Lung (tissue), 12 donors: ENCODE measurements around the gene TENM3. TPM values are rescaled to one million over a fixed set of nuclear protein-coding genes. Genes with fewer than 3 reads are reported as not detected.
"Not testable (repeated sequence)": the region's sequence is repeated elsewhere in the genome, so short reads cannot be mapped to it uniquely, and the experiment has no call there.

Source experiments
- ATAC-seq: fragments of 200-7000 bp; cut with Tn5 transposase; one replicate; pipeline ENCODE4 v1.9.1; 2020; ENCODE audit warnings: moderate number of reproducible peaks; ENCODE audit not compliant: insufficient read depth, low FRiP score
- DNase-seq, 3 donors: peaks; one replicate each; pipeline ENCODE4 v3.0.0-alpha.2; 2013 to 2017
- H3K27ac ChIP-seq, 2 donors: one replicate each; pipeline ENCODE4 v1.5.1; 2013; ENCODE audit warnings: mild to moderate bottlenecking in 2 of 2, moderate library complexity in 2 of 2, control low read depth in 1 of 2, inconsistent platforms in 1 of 2, low read depth in 1 of 2, low read length in 1 of 2
- H3K27me3 ChIP-seq, 3 donors: one replicate each; pipeline ENCODE4 v1.5.1; 2013; ENCODE audit warnings: low read length in 2 of 3; ENCODE audit not compliant: control insufficient read depth in 3 of 3, insufficient read depth in 3 of 3
- H3K36me3 ChIP-seq, 4 donors: one replicate each; pipeline ENCODE4 v1.5.1; 2013; ENCODE audit warnings: low read length in 4 of 4, mild to moderate bottlenecking in 1 of 4, moderate library complexity in 1 of 4; ENCODE audit not compliant: control insufficient read depth in 4 of 4, insufficient read depth in 4 of 4
- H3K4me1 ChIP-seq, 5 donors: one replicate each; pipeline ENCODE4 v1.5.1; 2013; ENCODE audit warnings: low read length in 5 of 5, mild to moderate bottlenecking in 2 of 5, moderate library complexity in 1 of 5; ENCODE audit not compliant: control insufficient read depth in 5 of 5, insufficient read depth in 5 of 5
- H3K4me3 ChIP-seq: one replicate; pipeline ENCODE4 v1.5.1; 2013; ENCODE audit warnings: mild to moderate bottlenecking, control low read depth, moderate library complexity
- H3K9ac ChIP-seq, 2 donors: one replicate each; pipeline ENCODE4 v1.5.1; 2013; ENCODE audit warnings: low read length in 2 of 2, control low read depth in 1 of 2; ENCODE audit not compliant: insufficient read depth in 1 of 2
- H3K9me3 ChIP-seq, 4 donors: one replicate each; pipeline ENCODE4 v1.5.1; 2013; ENCODE audit warnings: low read length in 3 of 4, mild to moderate bottlenecking in 1 of 4, moderate library complexity in 1 of 4; ENCODE audit not compliant: control insufficient read depth in 4 of 4, insufficient read depth in 3 of 4
- WGBS, 2 donors: extraction: QIAGEN DNeasy Blood & Tissue Kit; methylation state at CpG; one replicate each; pipeline ENCODE4 v1.1.7; 2013; 5-methylcytosine and 5-hydroxymethylcytosine counted together
- polyA plus RNA-seq, 2 donors: library from polyadenylated mRNA; stranded (reverse); fragments of 200-250 nt; gene quantifications; one replicate each; pipeline ENCODE4 v1.2.1, GENCODE V29; 2013
- total RNA-seq, 2 donors: library from RNA; depleted of rRNA in 1 of 2; stranded (reverse); fragments of >200 nt in 1 of 2; gene quantifications; one replicate each; pipeline ENCODE4 v1.2.1, GENCODE V29; 2014 to 2021
- TF ChIP-seq, protein P1 (sequence below): IDR thresholded peaks from 2 replicates; pipeline ENCODE4 v1.5.1; 2012; ENCODE audit warnings: mild to moderate bottlenecking; ENCODE audit errors: control extremely low read depth, extremely low read depth
- donor health status: control.
- donor health status: control.
- donor health status: Bipolar disorder and iron deficiency.
- donor health status: healthy.
- donor health status: DM: yes; HTN: yes; CAD: no.

Gene TENM3
- total and polyA plus RNA-seq, 4 donors = 0.14 to 5.3 (median 2.2) TPM

DNA sequence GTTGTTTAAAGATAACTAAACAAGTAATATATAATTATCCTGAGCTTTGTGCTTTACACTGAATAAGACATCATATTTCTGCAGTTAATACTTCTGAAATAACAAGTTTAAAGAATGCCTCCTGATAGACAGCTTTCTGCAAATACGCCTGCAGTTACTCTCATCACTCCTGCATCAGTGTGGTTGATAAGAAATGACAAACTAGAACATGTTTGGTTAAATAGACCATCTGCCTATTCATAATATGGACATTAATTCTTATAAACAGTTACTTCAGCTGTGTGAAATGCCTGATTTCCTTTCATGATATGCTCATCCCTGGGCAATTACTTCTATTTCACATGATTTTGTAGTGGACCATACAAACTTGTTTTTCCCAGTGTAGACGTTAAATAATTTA, 7.0 kb upstream of the TENM3 start:
- peak in 2 of 3 donors; percentile 65 to 76 for DNase-seq
- H3K9me3 ChIP-seq = peaks cover 0 to 4% (median 0%) of the 10 kb centered on the region in 4 donors
- 57 to 75% methylated on average over 2 of the region's 2 CpGs for WGBS, 2 donors
- H3K4me3 ChIP-seq = no peak overlapping the region
- no peak overlapping the region for H3K9ac ChIP-seq
- TF ChIP-seq, protein P1, sequence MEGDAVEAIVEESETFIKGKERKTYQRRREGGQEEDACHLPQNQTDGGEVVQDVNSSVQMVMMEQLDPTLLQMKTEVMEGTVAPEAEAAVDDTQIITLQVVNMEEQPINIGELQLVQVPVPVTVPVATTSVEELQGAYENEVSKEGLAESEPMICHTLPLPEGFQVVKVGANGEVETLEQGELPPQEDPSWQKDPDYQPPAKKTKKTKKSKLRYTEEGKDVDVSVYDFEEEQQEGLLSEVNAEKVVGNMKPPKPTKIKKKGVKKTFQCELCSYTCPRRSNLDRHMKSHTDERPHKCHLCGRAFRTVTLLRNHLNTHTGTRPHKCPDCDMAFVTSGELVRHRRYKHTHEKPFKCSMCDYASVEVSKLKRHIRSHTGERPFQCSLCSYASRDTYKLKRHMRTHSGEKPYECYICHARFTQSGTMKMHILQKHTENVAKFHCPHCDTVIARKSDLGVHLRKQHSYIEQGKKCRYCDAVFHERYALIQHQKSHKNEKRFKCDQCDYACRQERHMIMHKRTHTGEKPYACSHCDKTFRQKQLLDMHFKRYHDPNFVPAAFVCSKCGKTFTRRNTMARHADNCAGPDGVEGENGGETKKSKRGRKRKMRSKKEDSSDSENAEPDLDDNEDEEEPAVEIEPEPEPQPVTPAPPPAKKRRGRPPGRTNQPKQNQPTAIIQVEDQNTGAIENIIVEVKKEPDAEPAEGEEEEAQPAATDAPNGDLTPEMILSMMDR = no peak
- ATAC-seq = no peak
- no peak overlapping the region for H3K27ac ChIP-seq
- H3K4me1 ChIP-seq = peaks cover 0 to 40% (median 0%) of the 10 kb centered on the region in 5 donors
- peaks cover 0 to 40% (median 0%) of the 10 kb centered on the region in 3 donors for H3K27me3 ChIP-seq
- no peaks in the 10 kb centered on the region for H3K36me3 ChIP-seq

DNA sequence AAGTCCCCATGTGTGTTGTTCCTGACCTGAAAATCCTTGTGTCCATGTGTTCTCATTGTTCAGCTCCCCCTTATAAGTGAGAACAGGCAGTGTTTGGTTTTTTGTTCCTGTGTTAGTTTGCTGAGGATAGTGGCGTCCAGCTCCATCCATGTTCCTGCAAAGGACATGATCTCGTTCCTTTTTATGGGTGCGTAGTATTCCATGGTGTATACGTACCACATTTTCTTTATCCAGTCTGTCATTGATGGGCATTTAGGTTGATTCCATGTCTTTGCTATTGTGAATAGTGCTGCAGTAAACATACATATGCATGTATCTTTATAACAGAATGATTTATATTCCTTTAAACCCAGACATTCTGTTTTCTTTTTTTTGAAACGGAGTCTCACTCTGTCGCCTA, 6.2 kb upstream of the TENM3 start:
- not testable (repeated sequence) for H3K9ac ChIP-seq, DNase-seq, H3K9me3 ChIP-seq, H3K27ac ChIP-seq, H3K36me3 ChIP-seq, H3K4me3 ChIP-seq, ATAC-seq
- WGBS, 2 donors = 89 to 93% methylated on average over 6 of the region's 6 CpGs
- H3K4me1 ChIP-seq = peaks cover 0 to 33% (median 0%) of the 10 kb centered on the region in 5 donors
- H3K27me3 ChIP-seq = peaks cover 0 to 34% (median 0%) of the 10 kb centered on the region in 3 donors

DNA sequence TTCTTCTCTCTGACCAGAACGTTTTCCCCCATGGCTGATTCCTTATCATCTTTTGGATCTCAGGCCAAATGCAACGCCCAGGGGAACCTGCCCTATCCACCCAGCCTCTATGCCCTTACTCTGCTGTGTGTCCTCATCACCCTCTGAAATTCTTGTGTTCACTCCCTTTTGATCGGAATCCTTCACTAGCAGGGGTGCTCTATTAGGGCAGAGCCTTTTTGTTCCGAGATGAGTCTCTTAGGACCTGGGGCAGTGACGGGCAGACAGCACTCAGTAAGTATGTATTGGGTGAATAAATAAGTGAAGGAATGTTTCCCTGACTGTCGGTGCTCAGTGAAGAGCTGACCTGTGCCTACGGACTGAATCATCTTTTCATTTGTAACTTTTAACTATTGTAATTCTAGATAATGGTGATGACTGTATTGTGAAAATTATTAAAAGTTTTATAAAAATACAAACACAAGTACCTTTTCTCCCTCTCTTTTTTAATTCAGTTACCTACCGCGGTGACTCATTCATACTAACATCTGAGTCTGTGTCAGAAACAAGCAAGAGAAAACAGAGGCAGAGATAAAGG, 4.8 kb upstream of the TENM3 start:
- Histone ChIP-seq H3K27me3 (peaks cover 0 to 25% (median 0%) of the 10 kb centered on the region in 3 donors), H3K9ac (no peak overlapping the region), H3K4me1 (peaks cover 0 to 26% (median 0%) of the 10 kb centered on the region in 5 donors), H3K9me3 (peaks cover 0 to 4% (median 0%) of the 10 kb centered on the region in 4 donors), H3K4me3 (no peak overlapping the region), H3K36me3 (no peaks in the 10 kb centered on the region), H3K27ac (no peak overlapping the region)
- TF ChIP-seq, protein P1 = no peak
- 55 to 66% methylated on average over 9 of the region's 9 CpGs for WGBS, 2 donors
- DNase-seq (no peak), ATAC-seq (no peak)

DNA sequence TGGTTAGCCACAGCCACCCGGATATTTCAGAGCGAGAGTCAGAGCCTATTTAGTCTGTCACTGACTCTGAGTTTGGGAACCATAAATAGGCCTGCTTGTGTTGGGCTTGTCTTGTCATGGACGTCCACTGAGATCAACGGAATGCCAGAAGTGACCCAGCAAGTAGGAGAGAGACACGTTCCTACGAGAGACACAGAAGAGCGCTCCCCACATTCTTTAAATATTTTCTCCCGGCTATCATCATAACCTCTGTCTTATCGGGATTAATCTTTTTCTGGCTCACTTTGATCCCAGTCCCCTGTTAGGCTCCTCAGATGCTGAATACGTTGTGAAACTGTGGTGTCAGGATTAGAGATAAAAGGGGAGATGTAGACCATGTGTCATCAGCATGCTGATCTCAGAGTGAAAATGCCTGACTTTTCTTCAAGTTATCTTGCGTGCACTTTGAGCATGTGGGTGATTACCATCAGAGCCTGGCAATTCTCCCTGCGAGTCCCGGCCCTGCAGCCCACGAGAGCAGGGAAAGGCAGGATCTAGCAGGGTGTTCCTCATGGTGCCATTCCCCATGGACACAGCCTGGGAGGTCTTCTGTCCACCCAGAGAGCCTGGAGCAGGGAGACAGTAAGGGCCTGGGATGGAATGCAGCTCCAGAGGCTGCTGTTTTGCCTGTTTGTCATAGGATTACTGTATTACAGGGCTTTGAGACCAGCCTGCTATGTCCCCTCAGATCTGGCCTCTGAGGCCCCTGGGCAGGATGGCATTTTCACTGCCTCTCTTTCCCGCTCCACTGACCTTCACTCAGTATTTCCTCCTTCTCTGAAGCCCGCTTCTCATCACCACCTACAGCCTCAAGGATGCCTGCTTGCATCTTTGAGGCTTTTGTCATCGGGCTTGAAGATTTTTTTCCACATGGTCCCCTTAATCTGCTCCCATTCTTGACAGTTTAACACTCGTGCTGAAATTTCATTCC, 2.8 kb upstream of the TENM3 start:
- peak in 2 of 3 donors; percentile 44 to 54 for DNase-seq
- TF ChIP-seq, protein P1 = no peak
- peaks cover 0 to 25% (median 0%) of the 10 kb centered on the region in 3 donors for H3K27me3 ChIP-seq
- H3K9me3 ChIP-seq = peaks cover 0 to 4% (median 0%) of the 10 kb centered on the region in 4 donors
- peaks cover 0 to 27% (median 0%) of the 10 kb centered on the region in 5 donors for H3K4me1 ChIP-seq
- no peaks in the 10 kb centered on the region for H3K36me3 ChIP-seq
- peak; percentile 51 for ATAC-seq
- no peak overlapping the region for H3K27ac ChIP-seq
- H3K9ac ChIP-seq = no peak overlapping the region
- 39 to 49% methylated on average over 18 of the region's 18 CpGs for WGBS, 2 donors
- no peak overlapping the region for H3K4me3 ChIP-seq

DNA sequence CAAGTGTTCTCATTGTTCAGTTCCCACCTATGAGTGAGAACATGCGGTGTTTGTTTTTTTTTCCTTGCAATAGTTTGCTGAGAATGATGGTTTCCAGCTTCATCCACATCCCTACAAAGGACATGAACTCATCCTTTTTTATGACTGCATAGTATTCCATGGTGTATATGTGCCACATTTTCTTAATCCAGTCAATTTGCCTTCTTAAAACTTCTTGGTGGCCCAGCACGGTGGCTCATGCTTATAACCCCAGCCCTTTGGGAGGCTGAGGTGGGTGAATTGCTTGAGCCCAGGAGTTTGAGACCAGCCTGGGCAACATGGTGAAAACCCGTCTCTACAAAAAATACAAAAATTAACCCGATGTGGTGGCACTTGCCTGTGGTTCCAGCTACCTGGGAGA, 942 bp upstream of the TENM3 start:
- H3K27ac ChIP-seq, DNase-seq, ATAC-seq, H3K9me3 ChIP-seq, H3K4me3 ChIP-seq, H3K36me3 ChIP-seq, H3K9ac ChIP-seq: not testable (repeated sequence)
- WGBS, 2 donors = 91 to 94% methylated on average over 4 of the region's 4 CpGs
- Histone ChIP-seq H3K27me3 (peaks cover 0 to 38% (median 0%) of the 10 kb centered on the region in 3 donors), H3K4me1 (peaks cover 0 to 34% (median 0%) of the 10 kb centered on the region in 5 donors)
